GM12801 (cell line): Measurements from ENCODE around the gene ZNF443.

Experiments
- TF ChIP-seq, protein P1 (sequence below): IDR thresholded peaks from one replicate; pipeline ENCODE4 v1.5.1; 2011; ENCODE audit warnings: control low read depth; ENCODE audit not compliant: insufficient read length; ENCODE audit errors: extremely low read depth

The ZNF443 gene

DNA sequence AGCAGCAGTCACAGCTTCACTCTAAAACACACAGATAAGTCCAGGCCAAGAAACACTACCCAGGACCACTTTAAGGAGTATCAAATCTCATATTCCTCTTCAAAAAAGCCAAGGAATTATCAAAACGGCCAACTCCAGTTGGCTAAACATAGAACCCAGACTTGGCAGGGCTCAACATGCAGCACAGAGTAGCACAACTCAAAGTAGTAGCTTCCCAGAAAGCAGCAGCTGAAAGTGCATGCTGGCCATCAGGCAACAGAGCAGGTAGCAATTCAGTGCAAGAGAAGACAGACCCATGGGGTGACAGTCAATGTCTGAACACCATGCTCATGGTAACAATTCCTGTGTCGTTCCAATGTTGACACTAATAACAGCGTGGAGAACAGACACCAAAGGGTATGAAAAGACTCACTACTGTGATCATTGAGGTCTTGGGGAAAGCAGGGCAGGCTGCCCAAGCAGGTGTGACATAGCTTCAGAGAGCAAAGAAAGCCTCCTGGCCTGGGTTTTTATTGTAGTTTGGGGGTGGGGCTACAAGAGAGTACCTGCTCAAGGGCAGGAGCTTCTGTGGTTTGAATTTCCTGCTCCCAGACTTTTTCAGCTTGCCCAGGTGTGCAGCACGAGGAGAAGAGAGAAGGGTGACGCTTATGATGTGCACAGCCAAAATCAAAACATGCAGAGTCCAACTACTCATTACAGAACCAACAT, 37.6 kb upstream of the ZNF443 start:
- TF ChIP-seq, protein P1, sequence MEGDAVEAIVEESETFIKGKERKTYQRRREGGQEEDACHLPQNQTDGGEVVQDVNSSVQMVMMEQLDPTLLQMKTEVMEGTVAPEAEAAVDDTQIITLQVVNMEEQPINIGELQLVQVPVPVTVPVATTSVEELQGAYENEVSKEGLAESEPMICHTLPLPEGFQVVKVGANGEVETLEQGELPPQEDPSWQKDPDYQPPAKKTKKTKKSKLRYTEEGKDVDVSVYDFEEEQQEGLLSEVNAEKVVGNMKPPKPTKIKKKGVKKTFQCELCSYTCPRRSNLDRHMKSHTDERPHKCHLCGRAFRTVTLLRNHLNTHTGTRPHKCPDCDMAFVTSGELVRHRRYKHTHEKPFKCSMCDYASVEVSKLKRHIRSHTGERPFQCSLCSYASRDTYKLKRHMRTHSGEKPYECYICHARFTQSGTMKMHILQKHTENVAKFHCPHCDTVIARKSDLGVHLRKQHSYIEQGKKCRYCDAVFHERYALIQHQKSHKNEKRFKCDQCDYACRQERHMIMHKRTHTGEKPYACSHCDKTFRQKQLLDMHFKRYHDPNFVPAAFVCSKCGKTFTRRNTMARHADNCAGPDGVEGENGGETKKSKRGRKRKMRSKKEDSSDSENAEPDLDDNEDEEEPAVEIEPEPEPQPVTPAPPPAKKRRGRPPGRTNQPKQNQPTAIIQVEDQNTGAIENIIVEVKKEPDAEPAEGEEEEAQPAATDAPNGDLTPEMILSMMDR: no peak

- TF ChIP-seq, protein P1: no peak
These were observed 24.4 kb upstream of the ZNF443 start for GRCh38 chr19:12465211-12465610.

- TF ChIP-seq, protein P1: no peak
These were observed 23.9 kb upstream of the ZNF443 start for GRCh38 chr19:12464769-12465168.

GRCh38 chr19:12453495-12453894, 12.7 kb upstream of the ZNF443 start:
- TF ChIP-seq, protein P1: no peak

DNA sequence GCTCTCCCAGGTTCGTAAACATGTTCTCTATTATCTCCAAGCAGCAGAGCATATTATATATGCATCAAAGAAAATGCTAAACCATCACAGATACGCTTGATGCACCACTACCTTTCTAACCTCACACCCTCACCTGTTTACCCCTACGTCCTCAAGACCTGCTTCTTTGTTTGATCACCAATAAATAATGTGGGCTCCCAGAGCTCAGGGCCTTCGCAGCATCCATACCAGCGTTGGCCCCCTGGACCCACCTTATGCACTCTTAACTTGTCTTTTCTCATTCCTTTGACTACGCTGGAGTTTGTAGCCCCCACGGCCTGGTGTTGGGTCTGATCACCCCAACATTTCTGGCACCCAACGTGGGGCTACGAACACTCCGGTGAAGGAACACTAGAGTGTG, 10.0 kb upstream of the ZNF443 start:
- TF ChIP-seq, protein P1: no peak

DNA sequence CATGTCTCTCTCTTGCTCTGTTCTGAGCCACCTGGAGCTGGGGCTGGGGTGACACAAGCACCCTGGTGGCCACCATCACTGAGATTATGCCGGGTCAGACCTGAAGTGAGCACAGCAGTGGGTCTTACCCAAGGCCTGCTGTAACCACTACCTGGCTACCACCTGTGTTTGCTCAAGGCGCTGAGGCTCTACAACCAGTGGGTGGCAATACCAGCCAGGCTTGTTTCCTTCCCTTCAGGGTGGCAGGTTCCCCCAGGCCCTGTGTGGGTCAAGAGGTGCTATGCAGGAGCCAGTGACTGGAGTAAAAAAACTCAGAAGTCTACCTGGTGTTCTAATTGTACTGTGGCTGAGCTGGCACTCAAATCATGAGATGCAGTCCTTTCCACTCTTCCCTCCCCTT, 8.0 kb upstream of the ZNF443 start:
- TF ChIP-seq, protein P1: no peak

DNA sequence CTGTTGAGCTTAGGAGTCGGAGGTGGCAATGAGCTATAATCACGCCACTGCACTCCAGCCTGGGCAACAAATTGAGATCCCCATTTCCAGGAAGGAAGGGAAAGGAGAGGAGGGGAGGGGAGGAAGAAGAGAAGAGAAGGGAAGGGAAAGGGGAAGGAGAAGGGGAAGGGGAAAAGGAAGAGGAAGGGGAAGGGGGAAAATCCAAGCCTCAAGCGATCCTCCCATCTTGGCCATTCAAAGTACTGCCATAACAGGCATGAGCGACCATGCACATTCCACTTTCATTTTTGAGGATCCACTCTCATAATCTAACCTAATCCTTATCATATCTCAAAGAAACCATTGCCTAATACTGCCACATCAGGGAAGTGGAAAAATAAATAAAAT, 14.9 kb downstream of the ZNF443 start:
- TF ChIP-seq, protein P1: no peak
